ENCODE measurements around the gene MED26. TPM values are rescaled to one million over a fixed set of nuclear protein-coding genes. Genes with fewer than 3 reads are reported as not detected.

MED26 gene
- total RNA-seq, 1 experiment from 2014 or later: 9.0 TPM

- no peak overlapping the region for H3K4me3 Mint-ChIP-seq (ENCODE audit: low read depth, unreplicated experiment)
- CTCF ChIA-PET: interaction anchor here (1.0 kb wide), 1 partner anchor 188 kb away, joined by 3 read pairs; no protein-coding TSS in a partner anchor
- H3K9me3 Mint-ChIP-seq (ENCODE audit: low read depth, unreplicated experiment): no peaks in the 10 kb centered on the region
- no TSS peak for BruUV-seq (replicated peaks)
- no peak overlapping the region for H3K27ac Mint-ChIP-seq (ENCODE audit: unreplicated experiment)
- peak; percentile 7 for DNase-seq
- H3K36me3 Mint-ChIP-seq (ENCODE audit: insufficient read depth, unreplicated experiment): peaks cover 54% of the 10 kb centered on the region
- TF ChIP-seq CTCF (IDR thresholded peaks at IDR 0.05; ENCODE audit: unreplicated experiment): no peak
- intact Hi-C loops (cut with micrococcal nuclease; ENCODE audit: unreplicated experiment): no loop called here
- peaks cover 15% of the 10 kb centered on the region for H3K4me1 Mint-ChIP-seq (ENCODE audit: low read depth, unreplicated experiment)
- no peaks in the 10 kb centered on the region for H3K27me3 Mint-ChIP-seq (ENCODE audit: unreplicated experiment)
Observed at GRCh38 chr19:16564842-16565241, 63.2 kb downstream of the MED26 start.

GRCh38 chr19:16562608-16563025 lies 65.4 kb downstream of the MED26 start:
- no peak overlapping the region for H3K27ac Mint-ChIP-seq (ENCODE audit: unreplicated experiment)
- H3K36me3 Mint-ChIP-seq (ENCODE audit: insufficient read depth, unreplicated experiment): peaks cover 59% of the 10 kb centered on the region
- no peak for TF ChIP-seq CTCF (IDR thresholded peaks at IDR 0.05; ENCODE audit: unreplicated experiment)
- CTCF ChIA-PET: interaction anchor here (0.5 kb wide), 1 partner anchor 563 kb away, joined by 4 read pairs; no protein-coding TSS in a partner anchor
- H3K9me3 Mint-ChIP-seq (ENCODE audit: low read depth, unreplicated experiment): no peaks in the 10 kb centered on the region
- H3K4me3 Mint-ChIP-seq (ENCODE audit: low read depth, unreplicated experiment): no peak overlapping the region
- H3K4me1 Mint-ChIP-seq (ENCODE audit: low read depth, unreplicated experiment): no peaks in the 10 kb centered on the region
- DNase-seq: no peak
- no TSS peak for BruUV-seq (replicated peaks)
- intact Hi-C loops (cut with micrococcal nuclease; ENCODE audit: unreplicated experiment): no loop called here
- no peaks in the 10 kb centered on the region for H3K27me3 Mint-ChIP-seq (ENCODE audit: unreplicated experiment)

GRCh38 chr19:16561382-16561781 lies 66.6 kb downstream of the MED26 start:
- Mint-ChIP-seq H3K4me3 (ENCODE audit: low read depth, unreplicated experiment) (no peak overlapping the region), H3K9me3 (ENCODE audit: low read depth, unreplicated experiment) (no peaks in the 10 kb centered on the region), H3K27ac (ENCODE audit: unreplicated experiment) (no peak overlapping the region), H3K36me3 (ENCODE audit: insufficient read depth, unreplicated experiment) (peaks cover 58% of the 10 kb centered on the region), H3K4me1 (ENCODE audit: low read depth, unreplicated experiment) (no peaks in the 10 kb centered on the region), H3K27me3 (ENCODE audit: unreplicated experiment) (no peaks in the 10 kb centered on the region)
- TF ChIP-seq CTCF (IDR thresholded peaks at IDR 0.05; ENCODE audit: unreplicated experiment): no peak
- CTCF ChIA-PET: no interaction called here
- no peak for DNase-seq
- intact Hi-C loops (cut with micrococcal nuclease; ENCODE audit: unreplicated experiment): no loop called here
- no TSS peak for BruUV-seq (replicated peaks)

- TF ChIP-seq CTCF (IDR thresholded peaks at IDR 0.05; ENCODE audit: unreplicated experiment): no peak
- H3K4me1 Mint-ChIP-seq (ENCODE audit: low read depth, unreplicated experiment): no peaks in the 10 kb centered on the region
- no peak for DNase-seq
- intact Hi-C loops (cut with micrococcal nuclease; ENCODE audit: unreplicated experiment): no loop called here
- H3K27ac Mint-ChIP-seq (ENCODE audit: unreplicated experiment): no peak overlapping the region
- no peaks in the 10 kb centered on the region for H3K9me3 Mint-ChIP-seq (ENCODE audit: low read depth, unreplicated experiment)
- H3K27me3 Mint-ChIP-seq (ENCODE audit: unreplicated experiment): no peaks in the 10 kb centered on the region
- no TSS peak for BruUV-seq (replicated peaks)
- CTCF ChIA-PET: interaction anchor here (0.6 kb wide), 1 partner anchor 14 kb away, joined by 3 read pairs; no protein-coding TSS in a partner anchor
- no peak overlapping the region for H3K4me3 Mint-ChIP-seq (ENCODE audit: low read depth, unreplicated experiment)
- peaks cover 50% of the 10 kb centered on the region for H3K36me3 Mint-ChIP-seq (ENCODE audit: insufficient read depth, unreplicated experiment)
Observed at GRCh38 chr19:16559780-16560276, 68.2 kb downstream of the MED26 start.
